Amygdala (tissue), 56 donors: ENCODE results near the gene RGPD4.
A peak's percentile ranks its signal among the peaks of the same experiment; 100 is the strongest.
"Not testable (repeated sequence)": the region's sequence is repeated elsewhere in the genome, so short reads cannot be mapped to it uniquely, and the experiment has no call there.

ENCODE experiments used
- DNase-seq, 56 donors: peaks; one replicate each; lab custom pipeline; 2025; lab: John Stamatoyannopoulos, UW

RGPD4 gene

GRCh38 chr2:107826749-107827148 lies at the start of gene RGPD4:
Gene RGPD4, plus strand, starts transcription at chr2:107826892. Its CDS starts 122 bp downstream, at chr2:107827014.
- DNase-seq, result not testable (repeated sequence)

- no peak for DNase-seq
Observed at GRCh38 chr2:107777974-107778373, 48.7 kb upstream of the RGPD4 start.

- no peak for DNase-seq
Observed at GRCh38 chr2:107785756-107786155, 40.9 kb upstream of the RGPD4 start.

- DNase-seq, result no peak
Observed at GRCh38 chr2:107790837-107791236, 35.9 kb upstream of the RGPD4 start.

- no peak for DNase-seq
Observed at GRCh38 chr2:107801498-107801897, 25.2 kb upstream of the RGPD4 start.

GRCh38 chr2:107804608-107805498 lies 21.8 kb upstream of the RGPD4 start:
- DNase-seq, result no peak

- DNase-seq, result no peak
Observed at GRCh38 chr2:107806901-107807300, 19.8 kb upstream of the RGPD4 start.

- DNase-seq, result no peak
Observed at GRCh38 chr2:107807988-107808387, 18.7 kb upstream of the RGPD4 start.

GRCh38 chr2:107808959-107809358 lies 17.7 kb upstream of the RGPD4 start:
- DNase-seq, result peak in 13 of 56 donors; percentile 2 to 31 (median 10)

GRCh38 chr2:107809835-107810234 lies 16.9 kb upstream of the RGPD4 start:
- no peak for DNase-seq

GRCh38 chr2:107810734-107811133 lies 16.0 kb upstream of the RGPD4 start:
- no peak for DNase-seq

GRCh38 chr2:107811411-107811810 lies 15.3 kb upstream of the RGPD4 start:
- no peak for DNase-seq

GRCh38 chr2:107812006-107812405 lies 14.7 kb upstream of the RGPD4 start:
- DNase-seq, result no peak

GRCh38 chr2:107817378-107817777 lies 9.3 kb upstream of the RGPD4 start:
- peak in 1 of 56 donors; percentile 3 for DNase-seq

GRCh38 chr2:107822302-107822701 lies 4.4 kb upstream of the RGPD4 start:
- DNase-seq, result no peak

GRCh38 chr2:107824451-107825205 lies 2.1 kb upstream of the RGPD4 start:
- no peak for DNase-seq

- no peak for DNase-seq
Observed at GRCh38 chr2:107825206-107825563, 1.5 kb upstream of the RGPD4 start.

GRCh38 chr2:107829514-107829913 lies 2.8 kb downstream of the RGPD4 start:
- not testable (repeated sequence) for DNase-seq

- DNase-seq, result not testable (repeated sequence)
Observed at GRCh38 chr2:107833152-107833551, 6.5 kb downstream of the RGPD4 start.

GRCh38 chr2:107833618-107834017 lies 6.9 kb downstream of the RGPD4 start:
- DNase-seq, result not testable (repeated sequence)

- DNase-seq, result not testable (repeated sequence)
Observed at GRCh38 chr2:107916121-107916520, 89.4 kb downstream of the RGPD4 start.
